ENCODE measurements around the gene RPA1. TPM values are rescaled to one million over a fixed set of nuclear protein-coding genes. Genes with fewer than 3 reads are reported as not detected.

Gene RPA1
- total RNA-seq, 1 donor from 2014 or later = 30.9 TPM

DNA sequence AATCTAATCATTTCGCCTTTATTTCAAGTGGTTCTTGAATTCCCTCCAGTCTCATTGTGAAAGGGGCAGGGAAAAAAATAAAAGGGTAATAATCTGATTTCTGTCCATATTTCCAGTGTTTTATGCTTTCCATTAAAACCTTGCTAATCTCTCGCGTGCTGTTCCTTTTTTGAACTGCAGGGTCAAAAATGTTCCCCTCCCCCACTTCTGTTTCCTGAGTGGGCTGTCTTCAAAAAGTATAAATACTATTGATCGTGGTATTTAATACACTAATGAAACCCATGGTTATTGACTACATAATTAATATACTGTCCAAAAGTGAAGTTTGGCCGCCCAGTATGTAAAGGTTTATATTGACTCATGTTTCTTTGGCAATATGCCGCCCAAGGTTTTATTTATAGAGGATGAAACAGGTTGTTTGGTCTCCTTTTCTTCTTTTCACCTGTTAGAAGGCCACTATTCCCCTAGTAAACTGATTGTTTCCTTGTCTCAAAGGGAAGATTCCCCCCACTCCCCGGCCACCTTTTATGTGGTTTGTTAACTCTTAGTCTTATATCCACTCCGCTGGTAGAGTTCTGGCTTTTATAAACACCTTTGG, 69.7 kb downstream of the RPA1 start:
- H3K36me3 ChIP-seq = peaks cover 0 to 35% of the 10 kb centered on the region in 2 donors
- DNase-seq (ENCODE audit: extremely low spot score in 2 of 2) = no peak

DNA sequence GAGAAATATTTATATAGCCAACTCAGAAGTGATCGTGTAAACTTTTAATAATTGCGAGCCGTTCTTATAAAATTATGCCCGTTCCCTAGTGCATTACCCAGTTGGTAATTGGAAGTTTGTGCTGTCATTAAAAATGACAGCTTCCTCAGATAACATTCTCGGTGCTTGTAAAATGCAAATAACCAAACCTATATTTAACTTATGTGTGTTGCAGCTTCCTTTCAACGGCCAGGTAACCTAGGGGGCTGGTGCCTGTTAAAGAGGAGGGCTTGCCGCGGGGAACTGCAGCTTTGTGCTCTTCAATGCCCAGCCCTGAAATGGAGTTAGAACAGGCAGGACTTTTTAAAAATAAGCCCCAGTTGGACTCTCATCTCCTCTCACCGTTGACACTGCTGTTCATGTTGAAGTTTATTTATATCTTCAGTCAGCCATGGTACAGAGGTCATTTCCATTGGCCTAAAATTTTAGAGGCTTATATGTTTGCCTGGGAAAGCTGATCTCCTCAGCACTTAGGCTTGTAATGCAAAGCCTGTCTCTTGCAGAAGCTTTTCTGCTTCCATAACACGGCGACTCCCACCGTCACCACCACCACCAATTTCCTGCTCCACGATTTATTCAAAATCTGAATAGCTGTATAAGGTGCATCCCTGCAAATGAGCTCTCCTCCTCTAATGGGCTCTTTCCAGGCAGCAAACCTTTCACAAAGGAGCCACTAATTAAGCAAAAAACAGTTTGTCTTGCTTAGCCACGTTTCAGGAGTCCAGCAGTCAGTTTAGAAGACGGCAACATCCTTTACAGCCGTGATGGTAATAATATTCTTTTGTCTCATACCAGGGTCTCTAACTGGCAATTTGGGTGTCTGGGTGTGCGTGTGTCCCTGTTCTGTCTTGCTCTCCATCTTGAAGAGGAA, 74.7 kb downstream of the RPA1 start:
- TF ChIP-seq POLR2A (IDR thresholded peaks at IDR 0.05) = no peak
- TF ChIP-seq POLR2AphosphoS5 (IDR thresholded peaks at IDR 0.05; ENCODE audit: insufficient read depth in 1 of 2, low read depth in 1 of 2) = no peak
- TF ChIP-seq, protein P1, sequence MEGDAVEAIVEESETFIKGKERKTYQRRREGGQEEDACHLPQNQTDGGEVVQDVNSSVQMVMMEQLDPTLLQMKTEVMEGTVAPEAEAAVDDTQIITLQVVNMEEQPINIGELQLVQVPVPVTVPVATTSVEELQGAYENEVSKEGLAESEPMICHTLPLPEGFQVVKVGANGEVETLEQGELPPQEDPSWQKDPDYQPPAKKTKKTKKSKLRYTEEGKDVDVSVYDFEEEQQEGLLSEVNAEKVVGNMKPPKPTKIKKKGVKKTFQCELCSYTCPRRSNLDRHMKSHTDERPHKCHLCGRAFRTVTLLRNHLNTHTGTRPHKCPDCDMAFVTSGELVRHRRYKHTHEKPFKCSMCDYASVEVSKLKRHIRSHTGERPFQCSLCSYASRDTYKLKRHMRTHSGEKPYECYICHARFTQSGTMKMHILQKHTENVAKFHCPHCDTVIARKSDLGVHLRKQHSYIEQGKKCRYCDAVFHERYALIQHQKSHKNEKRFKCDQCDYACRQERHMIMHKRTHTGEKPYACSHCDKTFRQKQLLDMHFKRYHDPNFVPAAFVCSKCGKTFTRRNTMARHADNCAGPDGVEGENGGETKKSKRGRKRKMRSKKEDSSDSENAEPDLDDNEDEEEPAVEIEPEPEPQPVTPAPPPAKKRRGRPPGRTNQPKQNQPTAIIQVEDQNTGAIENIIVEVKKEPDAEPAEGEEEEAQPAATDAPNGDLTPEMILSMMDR (IDR thresholded peaks at IDR 0.05) = no peak
- intact Hi-C loops (cut with DNase I) = no loop called here

More for the DNA sequence above, 69.7 kb downstream of the RPA1 start:
- Histone ChIP-seq H3K4me1 (no peaks in the 10 kb centered on the region), H3K4me3 (no peak overlapping the region), H3K27me3 (no peaks in the 10 kb centered on the region), H3K27ac (no peak overlapping the region), H3K9me3 (no peaks in the 10 kb centered on the region)
- TF ChIP-seq, protein P1 (IDR thresholded peaks at IDR 0.05) = no peak
- TF ChIP-seq POLR2AphosphoS5 (IDR thresholded peaks at IDR 0.05; ENCODE audit: insufficient read depth in 1 of 2, low read depth in 1 of 2) (no peak), POLR2A (IDR thresholded peaks at IDR 0.05) (no peak)
- intact Hi-C loops (cut with DNase I) = no loop called here

DNA sequence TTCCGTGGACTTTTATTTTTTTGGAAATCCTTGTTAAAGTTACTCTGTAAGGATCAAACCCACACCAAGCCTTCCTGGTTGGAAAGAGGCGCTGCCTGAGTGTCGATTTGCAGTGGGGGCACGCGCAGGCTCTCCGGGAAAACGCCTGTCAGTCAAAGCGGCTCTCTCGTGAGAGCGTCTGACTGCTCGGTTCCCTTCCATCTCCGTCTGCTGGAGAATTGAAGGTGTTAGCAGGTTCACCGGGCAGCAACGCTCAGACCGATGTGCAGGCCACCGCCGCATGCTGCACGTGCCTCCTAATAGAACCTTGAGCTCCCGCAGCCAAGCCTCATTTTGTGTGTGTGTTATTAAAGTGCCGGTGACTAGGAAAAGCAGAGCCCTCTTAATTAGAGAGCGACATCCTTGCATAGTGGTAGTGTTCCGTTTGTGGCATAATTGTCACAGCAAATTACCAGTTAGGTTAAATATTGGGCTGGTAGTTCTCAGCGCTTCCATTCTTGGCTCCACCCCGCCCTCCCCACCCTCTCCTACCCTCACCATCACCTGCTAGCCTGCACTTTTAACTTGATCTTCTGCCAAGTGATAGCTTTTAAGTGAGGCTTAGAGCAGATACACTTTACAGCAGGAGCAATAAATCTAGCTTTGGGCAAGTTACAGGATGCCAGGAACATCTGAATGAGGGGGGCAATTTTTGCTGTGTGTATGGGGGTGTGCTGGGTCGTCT, 75.5 kb downstream of the RPA1 start:
- no peak for DNase-seq (ENCODE audit: extremely low spot score in 2 of 2)
- H3K27me3 ChIP-seq = no peaks in the 10 kb centered on the region
- peaks cover 15% of the 10 kb centered on the region for H3K4me1 ChIP-seq
- intact Hi-C loops (cut with DNase I) = no loop called here
- H3K4me3 ChIP-seq = no peak overlapping the region
- H3K9me3 ChIP-seq = no peaks in the 10 kb centered on the region
- no peak for TF ChIP-seq POLR2A (IDR thresholded peaks at IDR 0.05)
- TF ChIP-seq, protein P1 (IDR thresholded peaks at IDR 0.05) = no peak
- no peak for TF ChIP-seq POLR2AphosphoS5 (IDR thresholded peaks at IDR 0.05; ENCODE audit: insufficient read depth in 1 of 2, low read depth in 1 of 2)
- H3K27ac ChIP-seq = no peak overlapping the region
- H3K36me3 ChIP-seq = no peaks in the 10 kb centered on the region

More for the DNA sequence above, 74.7 kb downstream of the RPA1 start:
- peaks cover 15% of the 10 kb centered on the region for H3K4me1 ChIP-seq
- no peaks in the 10 kb centered on the region for H3K36me3 ChIP-seq
- no peak for DNase-seq (ENCODE audit: extremely low spot score in 2 of 2)
- no peak overlapping the region for H3K4me3 ChIP-seq
- H3K27ac ChIP-seq = no peak overlapping the region
- no peaks in the 10 kb centered on the region for H3K9me3 ChIP-seq
- no peaks in the 10 kb centered on the region for H3K27me3 ChIP-seq

DNA sequence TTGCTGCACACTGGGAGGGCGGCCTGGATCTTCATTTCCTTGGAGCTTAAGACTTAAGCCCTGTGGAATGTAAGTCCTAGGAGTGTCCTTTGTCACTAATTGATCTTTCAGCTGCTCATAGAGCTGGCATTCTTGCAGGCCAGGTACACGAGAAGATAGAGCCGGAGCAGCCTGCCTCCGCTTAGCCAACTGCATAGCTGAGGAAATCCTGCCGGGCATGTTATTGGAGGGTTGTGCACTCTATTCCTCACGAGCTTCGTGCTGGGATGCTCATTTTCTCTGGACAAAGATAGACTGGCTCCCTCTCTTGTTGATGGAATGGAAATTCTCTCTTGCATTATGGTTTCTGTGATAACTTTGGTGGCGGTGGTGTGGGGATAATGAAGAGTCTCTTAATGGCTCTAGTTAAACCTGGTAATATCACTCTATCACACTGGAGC, 76.9 kb downstream of the RPA1 start:
- H3K9me3 ChIP-seq = no peaks in the 10 kb centered on the region
- no peak overlapping the region for H3K4me3 ChIP-seq
- no peak for DNase-seq (ENCODE audit: extremely low spot score in 2 of 2)
- H3K27me3 ChIP-seq = no peaks in the 10 kb centered on the region
- H3K27ac ChIP-seq = no peak overlapping the region
- peaks cover 15% of the 10 kb centered on the region for H3K4me1 ChIP-seq
- TF ChIP-seq, protein P1 (IDR thresholded peaks at IDR 0.05) = no peak
- no peak for TF ChIP-seq POLR2AphosphoS5 (IDR thresholded peaks at IDR 0.05; ENCODE audit: insufficient read depth in 1 of 2, low read depth in 1 of 2)
- TF ChIP-seq POLR2A (IDR thresholded peaks at IDR 0.05) = no peak
- intact Hi-C loops (cut with DNase I) = no loop called here
- no peaks in the 10 kb centered on the region for H3K36me3 ChIP-seq
